Cardiac muscle cell (in vitro differentiated cells and primary cell): Measurements from ENCODE around the gene DMPK. TPM values are rescaled to one million over a fixed set of nuclear protein-coding genes. Genes with fewer than 3 reads are reported as not detected.
A peak's percentile ranks its signal among the peaks of the same experiment; 100 is the strongest.
"Not testable (repeated sequence)": the region's sequence is repeated elsewhere in the genome, so short reads cannot be mapped to it uniquely, and the experiment has no call there.

Source experiments
- DNase-seq, 2 donors: peaks; one replicate each; pipeline versions ENCODE4 v3.0.0 to v3.0.0-alpha.2; 2010 to 2017; ENCODE audit warnings: low read depth in 1 of 2, low spot score in 1 of 2
- H3K27ac ChIP-seq: fragments of 200-600 bp; sonication (generic); 2 replicates; pipeline ENCODE4 v1.5.1; 2016
- H3K27me3 ChIP-seq: fragments of 200-600 bp; sonication (generic); 2 replicates; pipeline ENCODE4 v1.6.0; 2016; ENCODE audit warnings: control low read depth
- H3K36me3 ChIP-seq: fragments of 200-600 bp; sonication (generic); 2 replicates; pipeline ENCODE4 v1.5.1; 2016; ENCODE audit warnings: control low read depth
- H3K4me1 ChIP-seq: fragments of 200-600 bp; sonication (generic); 2 replicates; pipeline ENCODE4 v1.8.1; 2017; ENCODE audit warnings: low read depth, mild to moderate bottlenecking, mixed run types
- H3K4me3 ChIP-seq: fragments of 200-600 bp; sonication (generic); 2 replicates; pipeline ENCODE4 v1.5.1; 2016; ENCODE audit warnings: mild to moderate bottlenecking
- H3K9me3 ChIP-seq: fragments of 200-600 bp; sonication (generic); 2 replicates; pipeline ENCODE4 v1.5.1; 2017; ENCODE audit warnings: low read depth, mild to moderate bottlenecking, control low read depth
- polyA plus RNA-seq: library from polyadenylated mRNA; unstranded; fragments of >200 nt; fragmentation: Nextera tagmentation; extraction: Ambion mirVana; gene quantifications from 2 replicates; pipeline ENCODE4 v1.2.1, GENCODE V29; 2016
- total RNA-seq: library from RNA; depleted of rRNA; stranded (reverse); fragments of >200 nt; gene quantifications from 2 replicates; pipeline ENCODE4 v1.2.3, GENCODE V29; 2016
- TF ChIP-seq, protein P1 (sequence below): IDR thresholded peaks from 2 replicates; pipeline ENCODE4 v1.5.1; 2012; ENCODE audit warnings: low read depth, mild to moderate bottlenecking, low read length

Gene DMPK
- total and polyA plus RNA-seq, 2 experiments from 2014 or later, result 98.7 to 142 TPM

DNA sequence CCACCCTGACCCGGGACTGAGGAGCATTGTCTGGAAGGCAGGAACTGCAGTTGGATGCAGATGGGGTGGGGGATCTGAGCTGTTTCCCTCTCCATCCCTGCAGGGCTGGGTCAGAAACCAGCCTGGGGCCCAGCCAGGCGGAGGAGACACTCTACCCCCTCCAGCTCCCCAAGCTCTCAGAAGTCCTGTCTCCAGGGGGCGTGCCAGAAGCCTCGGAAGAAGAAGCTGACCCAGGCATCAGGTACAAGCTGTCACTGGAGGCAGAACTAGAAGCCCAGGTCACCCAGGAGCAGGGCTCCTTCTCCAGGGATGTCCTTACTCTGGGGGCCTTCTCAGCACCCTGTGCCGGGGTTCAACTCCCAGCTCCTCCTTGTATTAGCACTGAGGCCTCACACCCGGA, 28.7 kb downstream of the DMPK start:
- Histone ChIP-seq H3K4me1 (peaks cover 9% of the 10 kb centered on the region), H3K36me3 (no peaks in the 10 kb centered on the region), H3K27ac (no peak overlapping the region), H3K9me3 (no peaks in the 10 kb centered on the region), H3K4me3 (no peak overlapping the region), H3K27me3 (no peaks in the 10 kb centered on the region)
- TF ChIP-seq, protein P1, sequence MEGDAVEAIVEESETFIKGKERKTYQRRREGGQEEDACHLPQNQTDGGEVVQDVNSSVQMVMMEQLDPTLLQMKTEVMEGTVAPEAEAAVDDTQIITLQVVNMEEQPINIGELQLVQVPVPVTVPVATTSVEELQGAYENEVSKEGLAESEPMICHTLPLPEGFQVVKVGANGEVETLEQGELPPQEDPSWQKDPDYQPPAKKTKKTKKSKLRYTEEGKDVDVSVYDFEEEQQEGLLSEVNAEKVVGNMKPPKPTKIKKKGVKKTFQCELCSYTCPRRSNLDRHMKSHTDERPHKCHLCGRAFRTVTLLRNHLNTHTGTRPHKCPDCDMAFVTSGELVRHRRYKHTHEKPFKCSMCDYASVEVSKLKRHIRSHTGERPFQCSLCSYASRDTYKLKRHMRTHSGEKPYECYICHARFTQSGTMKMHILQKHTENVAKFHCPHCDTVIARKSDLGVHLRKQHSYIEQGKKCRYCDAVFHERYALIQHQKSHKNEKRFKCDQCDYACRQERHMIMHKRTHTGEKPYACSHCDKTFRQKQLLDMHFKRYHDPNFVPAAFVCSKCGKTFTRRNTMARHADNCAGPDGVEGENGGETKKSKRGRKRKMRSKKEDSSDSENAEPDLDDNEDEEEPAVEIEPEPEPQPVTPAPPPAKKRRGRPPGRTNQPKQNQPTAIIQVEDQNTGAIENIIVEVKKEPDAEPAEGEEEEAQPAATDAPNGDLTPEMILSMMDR, result no peak
- peak in 1 of 2 donors; percentile 57 for DNase-seq

DNA sequence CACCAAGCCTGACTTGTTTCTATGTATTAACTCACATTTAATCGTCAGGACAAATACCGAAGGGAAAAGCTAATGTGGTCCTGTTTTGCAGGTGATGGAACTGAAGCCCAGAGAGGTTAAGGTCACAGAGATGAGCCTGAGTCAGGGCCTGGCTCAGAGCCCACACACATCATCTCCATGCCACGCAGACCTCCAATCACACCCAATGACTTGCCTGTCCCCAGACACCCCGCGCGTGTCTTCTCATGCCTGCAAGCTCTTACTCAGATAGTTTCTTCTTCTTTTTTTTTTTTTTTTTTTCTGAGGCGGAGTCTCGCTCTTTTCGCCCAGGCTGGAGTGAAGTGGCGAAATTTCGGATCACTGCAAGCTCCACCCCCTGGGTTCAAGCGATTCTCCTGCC, 29.7 kb downstream of the DMPK start:
- Histone ChIP-seq H3K27me3 (no peaks in the 10 kb centered on the region), H3K9me3 (no peaks in the 10 kb centered on the region), H3K27ac (no peak overlapping the region), H3K4me3 (no peak overlapping the region), H3K4me1 (peaks cover 9% of the 10 kb centered on the region), H3K36me3 (no peaks in the 10 kb centered on the region)
- TF ChIP-seq, protein P1, result no peak
- DNase-seq, result no peak

DNA sequence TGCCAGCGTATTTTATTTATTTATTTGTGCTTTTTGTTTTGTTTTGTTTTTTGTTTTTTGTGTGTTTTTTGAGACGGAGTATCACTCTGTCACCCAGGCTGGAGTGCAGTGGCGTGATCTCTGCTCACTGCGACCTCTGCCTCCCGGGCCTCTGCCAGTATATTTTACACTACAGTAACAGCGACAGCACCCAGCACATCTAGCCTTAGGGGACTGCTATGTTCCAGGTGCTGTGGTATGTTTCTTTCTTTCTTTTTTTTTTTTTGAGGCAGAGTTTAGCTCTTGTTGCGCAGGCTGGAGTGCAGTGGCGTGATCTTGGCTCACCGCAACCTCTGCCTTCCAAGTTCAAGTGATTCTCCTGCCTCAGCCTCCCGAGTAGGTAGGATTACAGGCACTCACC, 30.8 kb downstream of the DMPK start:
- not testable (repeated sequence) for H3K27ac ChIP-seq, H3K4me1 ChIP-seq, H3K9me3 ChIP-seq, H3K27me3 ChIP-seq, H3K36me3 ChIP-seq, DNase-seq, H3K4me3 ChIP-seq

DNA sequence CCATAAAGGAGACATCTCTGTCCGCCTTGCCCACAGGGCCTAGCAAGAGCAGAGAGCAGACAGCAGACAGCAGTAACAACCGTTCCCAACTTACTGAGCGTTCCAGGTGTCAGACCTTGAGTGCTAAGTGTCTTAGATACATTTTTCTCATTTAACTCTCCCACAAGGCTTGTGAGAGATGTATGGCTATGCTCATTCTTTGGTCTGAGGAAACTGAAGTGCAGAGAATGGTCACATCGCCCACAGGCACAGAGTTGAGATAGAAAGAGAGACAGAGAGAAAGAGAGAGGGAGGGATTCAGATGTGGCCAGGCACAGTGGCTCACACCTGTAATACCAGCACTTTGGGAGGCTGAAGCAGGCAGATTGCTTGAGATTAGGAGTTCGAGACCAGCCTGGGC, 34.8 kb downstream of the DMPK start:
- no peaks in the 10 kb centered on the region for H3K27me3 ChIP-seq
- H3K4me3 ChIP-seq, result no peak overlapping the region
- no peaks in the 10 kb centered on the region for H3K36me3 ChIP-seq
- H3K9me3 ChIP-seq, result no peaks in the 10 kb centered on the region
- no peak for DNase-seq
- H3K27ac ChIP-seq, result no peak overlapping the region
- H3K4me1 ChIP-seq, result peaks cover 7% of the 10 kb centered on the region
- TF ChIP-seq, protein P1, result no peak

GRCh38 chr19:45746866-45747265, 35.4 kb downstream of the DMPK start:
- H3K27me3 ChIP-seq, result no peaks in the 10 kb centered on the region
- TF ChIP-seq, protein P1, result no peak
- no peaks in the 10 kb centered on the region for H3K9me3 ChIP-seq
- no peak overlapping the region for H3K4me3 ChIP-seq
- no peak for DNase-seq
- peaks cover 7% of the 10 kb centered on the region for H3K4me1 ChIP-seq
- no peak overlapping the region for H3K27ac ChIP-seq
- no peaks in the 10 kb centered on the region for H3K36me3 ChIP-seq

GRCh38 chr19:45745606-45746005, 36.7 kb downstream of the DMPK start:
- Histone ChIP-seq H3K36me3 (no peaks in the 10 kb centered on the region), H3K4me3 (no peak overlapping the region), H3K27me3 (no peaks in the 10 kb centered on the region), H3K9me3 (no peaks in the 10 kb centered on the region), H3K4me1 (peaks cover 7% of the 10 kb centered on the region), H3K27ac (no peak overlapping the region)
- DNase-seq, result no peak
- TF ChIP-seq, protein P1, result no peak
